DND-41 (cell line): ENCODE results near the gene GRM5.

ENCODE experiments used
- ATAC-seq: fragments of 200-7000 bp; cut with Tn5 transposase; 3 replicates; pipeline ENCODE4 v1.9.1; 2021; ENCODE audit warnings: low read depth; ENCODE audit not compliant: insufficient read depth
- DNase-seq: peaks from one replicate; pipeline ENCODE4 v3.0.0-alpha.2; 2020
- H2AFZ ChIP-seq: 2 replicates; pipeline ENCODE4 v1.6.0; 2012; ENCODE audit warnings: low read depth, low read length
- H3K27ac ChIP-seq: 2 replicates; pipeline ENCODE4 v1.5.1; 2012; ENCODE audit warnings: low read length, inconsistent platforms
- H3K27me3 ChIP-seq: fragments of 200-600 bp; sonication (generic); 2 replicates; pipeline ENCODE4 v1.6.0; 2012; ENCODE audit warnings: low read length, mild to moderate bottlenecking, inconsistent platforms; ENCODE audit not compliant: insufficient read depth, poor library complexity
- H3K36me3 ChIP-seq: 2 replicates; pipeline ENCODE4 v1.5.1; 2012; ENCODE audit warnings: low read length, inconsistent platforms; ENCODE audit not compliant: insufficient read depth
- H3K4me1 ChIP-seq: 2 replicates; pipeline ENCODE4 v1.5.1; 2012; ENCODE audit warnings: mild to moderate bottlenecking, low read length; ENCODE audit not compliant: insufficient read depth
- H3K4me2 ChIP-seq: 2 replicates; pipeline ENCODE4 v1.6.0; 2012; ENCODE audit warnings: mild to moderate bottlenecking, moderate library complexity, low read length, inconsistent platforms; ENCODE audit not compliant: insufficient read depth
- H3K4me3 ChIP-seq, 2 experiments: fragments of 200-600 bp in 1 of 2; shearing (Covaris generic) in 1 of 2; 2 replicates each; pipeline ENCODE4 v1.5.1; 2012 to 2016; ENCODE audit warnings: inconsistent platforms in 2 of 2, low read length in 2 of 2, mild to moderate bottlenecking in 2 of 2, low read depth in 1 of 2, moderate library complexity in 1 of 2
- H3K79me2 ChIP-seq: 2 replicates; pipeline ENCODE4 v1.6.0; 2012; ENCODE audit warnings: low read length, inconsistent platforms; ENCODE audit not compliant: insufficient read depth
- H3K9ac ChIP-seq: 2 replicates; pipeline ENCODE4 v1.6.0; 2012; ENCODE audit warnings: low read depth, mild to moderate bottlenecking, inconsistent platforms, low read length, moderate library complexity
- H3K9me3 ChIP-seq: 2 replicates; pipeline ENCODE4 v1.5.1; 2012; ENCODE audit warnings: low read length, moderate library complexity, mild to moderate bottlenecking, inconsistent platforms; ENCODE audit not compliant: insufficient read depth, severe bottlenecking
- H4K20me1 ChIP-seq: 2 replicates; pipeline ENCODE4 v1.6.0; 2012; ENCODE audit warnings: low read length; ENCODE audit not compliant: insufficient read depth
- CTCF ChIP-seq: IDR thresholded peaks from 2 replicates; pipeline ENCODE4 v1.5.1; 2012; ENCODE audit warnings: borderline replicate concordance, low read length, moderate library complexity, mild to moderate bottlenecking; ENCODE audit not compliant: poor library complexity, severe bottlenecking; ENCODE audit errors: extremely low read depth
- EZH2 ChIP-seq: IDR thresholded peaks from 3 replicates; pipeline ENCODE4 v1.6.1; 2012; ENCODE audit warnings: borderline replicate concordance, low read depth, mild to moderate bottlenecking, moderate library complexity, low read length, inconsistent platforms; ENCODE audit not compliant: severe bottlenecking

Gene GRM5

GRCh38 chr11:88656283-88656682 is 409.5 kb downstream of the GRM5 start:
- no peaks in the 10 kb centered on the region for H3K36me3 ChIP-seq
- H3K79me2 ChIP-seq, result no peaks in the 10 kb centered on the region
- DNase-seq, result no peak
- no peaks in the 10 kb centered on the region for H4K20me1 ChIP-seq
- no peak for ATAC-seq
- H3K27ac ChIP-seq, result no peak overlapping the region
- no peak overlapping the region for H3K4me2 ChIP-seq
- peaks cover 14% of the 10 kb centered on the region for H3K4me1 ChIP-seq
- H3K4me3 ChIP-seq, result no peak overlapping the region
- H2AFZ ChIP-seq, result no peak overlapping the region; the same call in 1 of the 2 replicates
- TF ChIP-seq CTCF (no peak), EZH2 (no peak)
- H3K9ac ChIP-seq, result no peak overlapping the region
- no peaks in the 10 kb centered on the region for H3K9me3 ChIP-seq
- no peaks in the 10 kb centered on the region for H3K27me3 ChIP-seq

GRCh38 chr11:88655656-88656055 is 410.1 kb downstream of the GRM5 start:
- H3K27me3 ChIP-seq, result no peaks in the 10 kb centered on the region
- DNase-seq (no peak), ATAC-seq (no peak)
- H3K9ac ChIP-seq, result no peak overlapping the region
- peaks cover 14% of the 10 kb centered on the region for H3K4me1 ChIP-seq
- no peaks in the 10 kb centered on the region for H3K79me2 ChIP-seq
- H3K27ac ChIP-seq, result no peak overlapping the region
- no peak overlapping the region for H3K4me3 ChIP-seq
- no peak overlapping the region for H2AFZ ChIP-seq
- no peaks in the 10 kb centered on the region for H3K36me3 ChIP-seq
- H3K9me3 ChIP-seq, result no peaks in the 10 kb centered on the region
- no peak overlapping the region for H3K4me2 ChIP-seq
- TF ChIP-seq CTCF, result no peak
- TF ChIP-seq EZH2, result no peak
- H4K20me1 ChIP-seq, result no peaks in the 10 kb centered on the region

- H2AFZ ChIP-seq, result no peak overlapping the region
- H3K27ac ChIP-seq, result no peak overlapping the region
- no peaks in the 10 kb centered on the region for H3K9me3 ChIP-seq
- H3K4me1 ChIP-seq, result peaks cover 14% of the 10 kb centered on the region
- H3K4me2 ChIP-seq, result no peak overlapping the region
- TF ChIP-seq CTCF (no peak), EZH2 (no peak)
- no peaks in the 10 kb centered on the region for H4K20me1 ChIP-seq
- ATAC-seq, result no peak
- no peaks in the 10 kb centered on the region for H3K36me3 ChIP-seq
- H3K27me3 ChIP-seq, result no peaks in the 10 kb centered on the region
- H3K9ac ChIP-seq, result no peak overlapping the region
- H3K4me3 ChIP-seq, result no peak overlapping the region
- no peaks in the 10 kb centered on the region for H3K79me2 ChIP-seq
- DNase-seq, result no peak
Observed at GRCh38 chr11:88655196-88655595, 410.6 kb downstream of the GRM5 start.

GRCh38 chr11:88651556-88651955 is 414.2 kb downstream of the GRM5 start:
- Histone ChIP-seq H3K36me3 (no peaks in the 10 kb centered on the region), H3K4me2 (no peak overlapping the region), H3K27ac (no peak overlapping the region), H3K9ac (no peak overlapping the region), H3K79me2 (no peaks in the 10 kb centered on the region), H3K4me3 (no peak overlapping the region), H4K20me1 (no peaks in the 10 kb centered on the region), H2AFZ (no peak overlapping the region), H3K9me3 (no peaks in the 10 kb centered on the region), H3K27me3 (no peaks in the 10 kb centered on the region), H3K4me1 (no peaks in the 10 kb centered on the region)
- ATAC-seq (no peak), DNase-seq (no peak)
- TF ChIP-seq EZH2, result no peak
- no peak for TF ChIP-seq CTCF
